ENCODE measurements around the gene NUTM2A.
"Not testable (repeated sequence)": the region's sequence is repeated elsewhere in the genome, so short reads cannot be mapped to it uniquely, and the experiment has no call there.

The NUTM2A gene

DNA sequence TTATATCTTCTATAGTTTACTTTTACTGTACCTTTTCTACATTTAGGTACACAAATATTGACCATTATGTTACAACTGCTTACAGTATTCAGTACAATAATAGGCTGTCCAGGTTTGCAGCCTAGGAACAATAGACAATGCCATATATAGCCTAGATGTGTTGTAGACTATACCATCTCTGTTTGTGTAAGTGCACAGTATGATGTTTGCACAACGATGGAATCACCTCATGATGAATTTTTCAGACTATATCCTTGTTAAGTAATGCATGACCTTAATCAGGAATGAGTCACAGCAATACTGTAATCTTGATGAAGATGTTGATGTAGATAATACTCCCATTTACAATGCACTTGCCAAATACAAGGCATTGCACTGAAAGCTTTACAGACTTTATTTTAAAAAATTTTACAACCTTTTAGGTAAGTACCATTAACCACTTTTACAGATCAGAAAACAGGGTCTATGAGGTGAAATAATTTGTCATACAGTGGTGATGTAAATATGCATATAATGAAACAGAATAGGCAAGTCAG lies 23.6 kb downstream of the NUTM2A start:
- FAIRE-seq: not testable (repeated sequence)

DNA sequence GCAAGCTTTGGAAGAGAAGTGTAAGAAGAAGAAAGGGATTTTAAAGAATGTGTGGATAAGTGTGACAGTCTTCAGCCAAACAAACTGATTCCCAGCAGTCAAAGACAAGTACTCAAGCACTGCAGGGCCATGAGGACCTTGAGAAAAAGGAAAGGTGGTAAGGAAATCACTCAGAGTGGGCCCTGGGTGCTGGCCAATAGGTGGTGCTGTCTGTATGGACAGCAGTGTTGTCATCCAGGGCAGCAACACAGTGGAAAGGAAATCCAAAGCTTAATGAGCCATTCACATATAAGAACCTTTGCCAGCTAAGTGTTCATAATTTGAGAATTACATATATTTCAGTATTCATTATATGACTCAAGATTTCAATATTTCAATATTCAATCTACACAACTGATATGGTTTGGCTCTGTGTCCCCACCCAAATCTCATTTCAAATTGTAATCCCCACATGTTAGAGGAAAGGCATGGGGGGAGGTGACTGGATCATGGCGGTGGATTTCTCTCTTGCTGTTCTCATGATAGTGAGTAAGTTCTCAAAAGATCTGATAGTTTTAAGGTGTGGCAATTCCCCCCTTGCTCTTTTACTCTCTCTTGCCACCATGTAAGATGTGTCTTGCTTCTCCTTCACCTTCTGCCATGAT lies 55.6 kb downstream of the NUTM2A start:
- not testable (repeated sequence) for FAIRE-seq
